Left forelimb (tissue), 1 donor: ENCODE data around the gene PLEKHH3.
"Not testable (repeated sequence)": the region's sequence is repeated elsewhere in the genome, so short reads cannot be mapped to it uniquely, and the experiment has no call there.

ENCODE experiments used
- DNase-seq: peaks from one replicate; pipeline ENCODE4 v3.0.0-alpha.2; 2018; ENCODE audit warnings: low spot score

PLEKHH3 gene

DNA sequence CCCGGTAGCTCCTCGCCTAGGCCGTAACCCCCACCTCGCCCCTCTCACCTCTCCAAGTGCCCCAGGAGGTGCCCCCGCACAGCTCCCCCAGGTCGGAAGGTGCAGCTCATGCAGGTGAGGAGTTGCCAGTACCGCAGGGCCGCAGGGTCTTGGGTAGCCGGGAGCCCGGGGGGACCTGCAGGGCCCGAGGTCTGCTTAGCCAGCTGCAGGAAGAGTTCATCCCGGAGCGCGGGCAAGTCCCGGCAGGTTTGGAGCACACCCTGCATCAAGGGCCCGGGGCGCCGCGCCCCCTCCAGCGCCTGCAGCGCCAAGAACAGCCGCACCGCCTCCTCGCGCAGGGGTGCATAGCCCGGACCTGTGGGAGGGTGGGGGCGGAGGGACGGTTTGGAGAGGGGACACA, 4.8 kb downstream of the PLEKHH3 start:
- no peak for DNase-seq

GRCh38 chr17:42670789-42671657, 5.8 kb downstream of the PLEKHH3 start:
- DNase-seq = no peak

DNA sequence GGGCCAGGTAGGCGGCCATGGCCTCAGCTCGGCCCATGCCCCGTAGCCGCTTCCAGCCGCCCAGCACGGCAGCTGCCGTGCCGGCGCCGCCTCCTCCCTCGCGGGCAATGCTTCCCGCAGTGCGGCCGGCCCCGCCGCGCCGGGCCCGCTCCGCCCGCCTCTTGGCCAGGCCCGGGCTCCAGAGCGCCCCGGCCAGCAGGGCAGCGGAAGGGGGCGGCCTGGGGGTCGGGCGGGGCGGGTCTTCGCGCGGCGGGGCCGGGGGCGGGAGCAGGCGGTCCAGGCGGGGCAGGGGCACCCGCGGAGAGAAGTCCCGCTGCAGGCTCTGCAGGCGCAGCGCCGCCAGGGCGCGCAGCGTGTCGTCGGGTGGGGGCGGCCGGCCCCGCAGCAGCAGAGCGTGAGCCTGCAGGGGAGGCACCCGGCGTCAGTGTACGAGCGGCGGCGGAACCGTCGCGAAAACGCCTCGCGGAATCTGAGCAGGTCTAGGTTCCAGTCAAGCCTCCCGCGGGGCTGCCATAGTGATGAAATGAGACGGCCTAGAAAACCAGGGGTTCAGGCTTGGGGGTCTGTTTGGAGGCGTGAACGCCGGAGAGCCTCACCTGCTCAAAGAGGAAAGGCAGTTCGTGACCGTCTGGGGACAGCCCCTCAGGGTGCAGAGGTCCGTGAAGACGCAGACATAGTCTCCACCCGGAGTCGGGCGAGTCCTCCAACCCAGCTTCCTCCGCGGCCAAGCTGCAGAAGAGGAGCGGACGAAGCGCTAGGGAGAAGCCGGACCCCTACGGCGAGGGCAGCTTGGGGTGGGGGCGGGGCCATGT, 6.6 kb downstream of the PLEKHH3 start:
- no peak for DNase-seq

- DNase-seq = no peak
Measured at GRCh38 chr17:42669705-42669976, 7.2 kb downstream of the PLEKHH3 start.

GRCh38 chr17:42667088-42667951, 9.5 kb downstream of the PLEKHH3 start:
- DNase-seq = no peak

GRCh38 chr17:42666126-42666525, 10.7 kb downstream of the PLEKHH3 start:
- DNase-seq = not testable (repeated sequence)

GRCh38 chr17:42665581-42666001, 11.2 kb downstream of the PLEKHH3 start:
- no peak for DNase-seq

GRCh38 chr17:42660692-42661345, 16.0 kb downstream of the PLEKHH3 start:
- no peak for DNase-seq

- not testable (repeated sequence) for DNase-seq
Measured at GRCh38 chr17:42659932-42660274, 16.9 kb downstream of the PLEKHH3 start.

DNA sequence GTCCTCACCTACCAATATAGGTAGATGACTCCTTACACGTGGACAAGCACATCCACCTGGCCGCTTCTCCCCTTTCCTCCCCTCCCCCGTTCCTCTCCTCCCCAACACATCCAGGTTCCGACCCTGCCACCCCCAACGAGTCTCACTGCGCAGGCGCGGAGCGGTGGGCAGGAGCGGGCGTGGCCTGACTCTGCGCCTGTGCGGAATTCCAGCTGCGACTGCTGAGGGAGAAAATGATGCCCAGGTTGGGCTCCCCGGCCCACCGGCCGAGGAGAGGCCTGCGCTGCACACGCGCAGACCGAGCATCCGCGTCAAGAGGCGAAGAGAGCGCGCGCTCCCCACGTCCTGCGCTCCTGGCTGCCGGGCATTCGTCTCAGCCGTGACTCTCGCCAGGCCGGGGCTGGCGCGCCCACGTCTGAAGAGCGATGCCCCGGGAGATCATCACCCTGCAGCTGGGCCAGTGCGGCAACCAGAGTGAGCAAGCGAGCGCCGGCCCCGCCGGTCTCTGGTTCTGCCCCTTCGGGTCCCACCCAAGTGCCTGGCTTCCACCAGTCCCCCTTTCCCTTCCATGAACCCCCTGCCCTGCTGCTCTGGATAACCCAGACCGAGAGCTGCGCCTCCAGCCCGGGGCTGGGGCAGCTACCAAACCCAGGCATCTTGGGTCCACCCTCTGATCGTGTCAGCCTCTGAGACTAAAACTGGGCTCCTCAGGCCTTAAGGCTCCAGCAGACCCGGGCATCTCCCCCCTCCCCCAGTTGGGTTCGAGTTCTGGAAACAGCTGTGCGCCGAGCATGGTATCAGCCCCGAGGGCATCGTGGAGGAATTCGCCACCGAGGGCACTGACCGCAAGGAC, 17.5 kb downstream of the PLEKHH3 start, which contains the start of gene TUBG2:
Gene TUBG2, plus strand, starts transcription at position 206 of the 853 bp plus-strand sequence. Its CDS starts 220 bp downstream, at position 426.
- peak; percentile 91 for DNase-seq

GRCh38 chr17:42657824-42658588, 18.8 kb downstream of the PLEKHH3 start:
- DNase-seq = no peak

GRCh38 chr17:42655528-42655927, 21.3 kb downstream of the PLEKHH3 start:
- no peak for DNase-seq

DNA sequence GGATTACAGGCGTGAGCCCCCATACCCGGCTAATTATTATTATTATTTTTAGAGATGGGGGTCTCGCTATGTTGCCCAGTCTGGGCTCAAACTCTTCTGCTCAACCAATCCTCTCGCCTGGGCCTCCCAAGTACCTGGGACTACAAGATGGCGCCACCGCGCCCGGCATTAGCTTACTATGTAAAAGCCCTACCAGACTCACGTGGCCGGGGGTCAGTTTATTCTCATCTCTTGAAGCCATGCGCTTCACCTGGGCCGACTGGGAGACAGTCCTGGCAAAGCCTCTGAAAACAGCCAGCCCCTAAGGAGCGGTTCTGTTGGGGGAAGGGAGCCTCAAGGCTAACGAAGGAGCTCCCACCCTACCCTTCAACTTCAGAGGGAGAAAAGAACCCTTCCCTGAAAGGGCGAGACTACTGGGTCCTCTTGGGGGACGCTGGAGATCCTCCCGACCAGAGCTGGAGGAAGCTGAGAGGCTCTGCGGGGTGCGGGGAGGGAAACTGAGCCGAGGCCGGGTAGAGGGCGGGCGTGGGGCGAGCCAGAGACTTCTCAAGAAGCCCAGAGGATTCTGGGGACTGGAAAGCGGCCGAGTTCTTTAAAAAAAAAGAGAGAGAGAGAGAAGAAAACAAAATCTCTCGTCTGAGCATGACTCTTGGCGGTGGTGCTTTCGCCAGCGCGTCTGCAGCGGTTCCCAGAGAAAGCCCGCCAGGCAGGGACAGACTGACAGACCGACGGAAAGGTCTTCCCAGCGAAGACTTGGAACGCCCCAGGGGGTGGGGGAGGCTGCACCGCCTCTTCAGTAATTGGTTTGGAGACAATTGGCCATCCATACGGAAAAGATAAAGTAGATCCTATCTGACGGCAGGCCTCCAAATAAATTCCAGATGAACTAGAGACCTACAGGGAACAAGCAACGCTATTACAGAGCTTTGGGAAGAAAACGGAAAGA, 23.3 kb downstream of the PLEKHH3 start:
- DNase-seq = peak; percentile 70

- DNase-seq = no peak
Measured at GRCh38 chr17:42651392-42651791, 25.4 kb downstream of the PLEKHH3 start.

DNA sequence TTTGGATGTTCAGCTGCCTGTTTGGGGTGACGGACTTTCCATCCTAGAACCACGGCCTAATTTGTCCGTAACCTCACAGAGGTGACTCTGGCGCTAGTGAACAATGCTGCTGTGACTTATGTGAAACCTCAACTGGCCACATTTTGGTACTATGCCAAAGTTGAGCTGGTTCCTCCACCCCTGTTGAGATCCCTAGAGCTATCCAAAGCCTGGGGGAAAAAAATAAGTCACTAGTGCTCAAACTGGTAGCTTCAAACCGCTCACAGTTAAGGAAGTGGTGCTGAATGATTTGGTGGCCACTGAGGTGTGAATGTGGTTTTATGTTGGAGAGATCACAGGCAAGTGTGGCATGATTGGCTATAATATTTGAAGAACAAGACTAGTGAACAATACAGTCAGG, 29.0 kb downstream of the PLEKHH3 start:
- no peak for DNase-seq

DNA sequence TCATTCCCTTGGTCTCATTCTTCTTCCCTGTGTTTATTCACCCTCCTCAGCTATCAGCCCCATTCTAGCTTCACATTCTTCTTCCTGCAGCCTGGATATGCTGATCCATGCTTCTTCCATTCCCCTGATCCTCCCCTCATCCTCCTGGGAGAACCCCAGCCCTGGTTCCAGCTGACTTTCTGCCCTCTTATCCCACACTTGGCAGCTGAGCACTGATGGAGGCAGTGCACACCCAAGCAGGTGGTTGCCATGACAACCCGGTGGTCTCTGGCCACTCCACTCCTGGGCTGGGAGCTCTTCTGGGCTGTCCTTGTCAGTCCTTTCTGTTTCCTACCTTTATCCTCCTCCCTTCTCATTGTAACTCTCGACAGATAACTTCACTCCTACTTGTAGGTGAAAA, 34.5 kb downstream of the PLEKHH3 start:
- DNase-seq = no peak

DNA sequence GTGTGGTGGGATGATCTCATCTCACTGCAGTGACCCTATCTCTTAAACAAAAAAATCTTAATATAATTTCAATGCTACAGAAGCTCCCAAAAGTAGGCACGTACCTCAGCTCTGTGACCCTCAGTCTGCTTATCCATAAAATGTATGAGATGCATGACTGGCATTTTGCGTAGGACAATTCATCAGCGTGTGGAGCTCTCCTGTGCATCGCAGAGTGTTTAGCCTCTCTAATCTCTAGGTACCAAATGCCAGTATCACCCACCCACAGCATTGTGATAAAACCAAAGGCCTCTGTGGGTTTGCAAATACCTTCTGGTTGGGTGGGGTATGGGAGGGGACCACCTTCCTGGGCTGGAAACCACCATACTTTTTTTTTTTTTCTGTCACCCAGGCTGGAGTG, 36.7 kb downstream of the PLEKHH3 start:
- no peak for DNase-seq

GRCh38 chr17:42639525-42640113, 37.2 kb downstream of the PLEKHH3 start:
- DNase-seq = no peak
